Endothelial cell of umbilical vein (primary cell): ENCODE measurements around the gene KRR1. TPM values are rescaled to one million over a fixed set of nuclear protein-coding genes. Genes with fewer than 3 reads are reported as not detected.

Experiments
- BruUV-seq: library from RNA; stranded (reverse); fragments of 400-500 nt; replicated peaks from 2 replicates; lab custom pipeline; 2021; lab: Mats Ljungman, UMichigan
- CTCF ChIA-PET: fragments of 300-600, 350-600 bp; sonication (Branson Sonifier 250); formaldehyde crosslinking; loops from one replicate; lab custom pipeline; 2021; ENCODE audit warnings: antibody characterized with exemption, inconsistent platforms; lab: Charles Lee
- POLR2A ChIA-PET: fragments of 300-600, 350-600 bp; sonication (Branson Sonifier 250); formaldehyde crosslinking; loops from one replicate; lab custom pipeline; 2021; ENCODE audit warnings: antibody characterized with exemption, inconsistent platforms; lab: Charles Lee
- DNase-seq: peaks from one replicate; pipeline ENCODE4 v3.0.0-alpha.2; 2011; ENCODE audit warnings: low read depth, low spot score
- FAIRE-seq: peaks from 2 replicates; lab custom pipeline; 2011; peaks lifted over from hg19 to GRCh38; lab: Jason Lieb, UNC
- H2AFZ ChIP-seq: 2 replicates; pipeline ENCODE4 v1.6.0; 2012; ENCODE audit warnings: low read depth, low read length, control low read depth, inconsistent platforms
- H3K27ac ChIP-seq: 2 replicates; pipeline ENCODE4 v1.5.1; 2011; ENCODE audit warnings: low read depth, mild to moderate bottlenecking, control low read depth, low read length, moderate library complexity; ENCODE audit not compliant: insufficient read depth
- H3K27me3 ChIP-seq, 2 experiments: 2 replicates each; pipeline versions ENCODE4 v1.6.0 to v1.6.1; 2011; ENCODE audit warnings: low read length in 2 of 2, mixed read lengths in 1 of 2; ENCODE audit not compliant: control insufficient read depth in 2 of 2, insufficient read depth in 2 of 2
- H3K36me3 ChIP-seq, 2 experiments: 2 replicates in 1 of 2; 3 replicates in 1 of 2; pipeline ENCODE4 v1.5.1; 2011; ENCODE audit warnings: low read length in 2 of 2, mild to moderate bottlenecking in 1 of 2, moderate library complexity in 1 of 2; ENCODE audit not compliant: control insufficient read depth in 2 of 2, insufficient read depth in 2 of 2; ENCODE audit errors: extremely low read depth in 1 of 2
- H3K4me1 ChIP-seq: 3 replicates; pipeline ENCODE4 v1.5.1; 2011; ENCODE audit warnings: mild to moderate bottlenecking, low read length; ENCODE audit not compliant: control insufficient read depth, insufficient read depth; ENCODE audit errors: extremely low read depth
- H3K4me2 ChIP-seq: 2 replicates; pipeline ENCODE4 v1.6.1; 2011; ENCODE audit warnings: low read length, control low read depth, mixed read lengths; ENCODE audit not compliant: insufficient read depth
- H3K4me3 ChIP-seq, 3 experiments: fragments of 200-600 bp in 1 of 3; sonication (generic), shearing (Covaris generic) in 1 of 3; replicated peaks in 1 of 3; 2 replicates each; pipeline ENCODE4 v1.5.1; 2011 to 2016; ENCODE audit warnings: control low read depth in 3 of 3, low read length in 3 of 3, mild to moderate bottlenecking in 2 of 3, inconsistent platforms in 1 of 3, low read depth in 1 of 3, moderate library complexity in 1 of 3; ENCODE audit not compliant: insufficient read depth in 1 of 3
- H3K79me2 ChIP-seq: 2 replicates; pipeline ENCODE4 v1.6.0; 2012; ENCODE audit warnings: low read length, inconsistent platforms; ENCODE audit not compliant: control insufficient read depth, insufficient read depth
- H3K9ac ChIP-seq: replicated peaks from 2 replicates; pipeline ENCODE3; 2011; ENCODE audit warnings: low read length, control low read depth; ENCODE audit not compliant: insufficient read depth; ENCODE audit errors: extremely low read depth
- H3K9me1 ChIP-seq: replicated peaks from 3 replicates; pipeline ENCODE4 v1.6.0; 2011; ENCODE audit warnings: mild to moderate bottlenecking, low read length; ENCODE audit not compliant: control insufficient read depth, insufficient read depth; ENCODE audit errors: extremely low read depth
- H3K9me3 ChIP-seq: replicated peaks from 2 replicates; pipeline ENCODE4 v1.5.1; 2012; ENCODE audit warnings: low read length, inconsistent platforms; ENCODE audit not compliant: control insufficient read depth, insufficient read depth
- H4K20me1 ChIP-seq: replicated peaks from 2 replicates; pipeline ENCODE3; 2011; ENCODE audit warnings: mild to moderate bottlenecking, low read length; ENCODE audit not compliant: control insufficient read depth, insufficient read depth; ENCODE audit errors: extremely low read depth
- CTCF ChIP-seq, 2 donors: IDR thresholded peaks; 1 replicate in 1 of 2; 2 replicates in 1 of 2; pipeline ENCODE4 v1.5.1; 2011; ENCODE audit warnings: low read length in 2 of 2, mild to moderate bottlenecking in 2 of 2, moderate library complexity in 2 of 2, control low read depth in 1 of 2, inconsistent platforms in 1 of 2, low read depth in 1 of 2; ENCODE audit not compliant: insufficient read depth in 1 of 2; ENCODE audit errors: extremely low read depth in 1 of 2
- GATA2 ChIP-seq: IDR thresholded peaks from 2 replicates; pipeline ENCODE4 v1.7.0; 2011; ENCODE audit warnings: low read depth, mild to moderate bottlenecking, moderate library complexity, mixed read lengths, low read length; ENCODE audit not compliant: insufficient read length, insufficient read depth
- JUN ChIP-seq: IDR thresholded peaks from 2 replicates; pipeline ENCODE4 v1.6.1; 2011; ENCODE audit warnings: borderline replicate concordance, low read depth; ENCODE audit not compliant: insufficient read length, insufficient read depth
- MAX ChIP-seq: IDR thresholded peaks from 2 replicates; pipeline ENCODE4 v1.6.1; 2011; ENCODE audit not compliant: insufficient read depth, insufficient read length
- MYC ChIP-seq: IDR thresholded peaks from one replicate; pipeline ENCODE4 v1.6.1; 2011; ENCODE audit warnings: mild to moderate bottlenecking, low read depth, low read length
- POLR2A ChIP-seq: IDR thresholded peaks from 2 replicates; pipeline ENCODE4 v1.6.1; 2012; ENCODE audit warnings: low read depth, mild to moderate bottlenecking, control low read depth, low read length
- POLR2AphosphoS5 ChIP-seq: IDR thresholded peaks from 2 replicates; pipeline ENCODE4 v1.6.1; 2012; ENCODE audit warnings: low read depth, mild to moderate bottlenecking, control low read depth, low read length, moderate library complexity; ENCODE audit not compliant: insufficient read depth
- dilution Hi-C: fragments of 300-500 bp; cut with MboI; formaldehyde crosslinking; loops from one replicate; pipeline ENCODE4 v1.15.0; 2019; ENCODE audit warnings: low sequenced_read_pairs; ENCODE audit not compliant: extremely low pct_ligation_motif_present
- intact Hi-C: fragments of 100-400 bp; cut with micrococcal nuclease; formaldehyde crosslinking; loops from one replicate; pipeline ENCODE4 v1.10.0; 2022
- polyA plus RNA-seq, 4 experiments: library from polyadenylated mRNA; depleted of rRNA in 3 of 4; stranded (reverse) in 3 of 4; unstranded in 1 of 4; fragments of >200 nt; gene quantifications; 2 replicates each; pipeline versions ENCODE4 v1.2.1 to v1.2.3, GENCODE V29; 2011 to 2012; ENCODE audit warnings: missing spikeins in 1 of 4
- total RNA-seq: library from RNA; stranded (reverse); gene quantifications from 2 replicates; pipeline ENCODE4 v1.2.3, GENCODE V29; 2021

Gene KRR1
- total and polyA plus RNA-seq, 2 donors (not counting 3 experiments of a cell fraction or from before 2014, with no cell fraction given) = 5.9 to 49.3 TPM

- Histone ChIP-seq H3K27me3 (no peaks in the 10 kb centered on the region), H3K9me3 (no peaks in the 10 kb centered on the region), H2AFZ (no peak overlapping the region), H3K27ac (no peak overlapping the region), H3K9ac (no peak overlapping the region), H3K9me1 (no peaks in the 10 kb centered on the region), H3K4me1 (no peaks in the 10 kb centered on the region), H3K79me2 (no peaks in the 10 kb centered on the region), H4K20me1 (no peaks in the 10 kb centered on the region), H3K4me2 (no peak overlapping the region), H3K36me3 (no peaks in the 10 kb centered on the region), H3K4me3 (no peak overlapping the region)
- BruUV-seq = no TSS peak
- intact Hi-C loops (loop anchor here (5.0 to 10.0 kb wide), 4 partner anchors 194 to 929 kb away; no protein-coding TSS in a partner anchor), dilution Hi-C loops (no loop called here)
- TF ChIP-seq POLR2A (no peak), POLR2AphosphoS5 (no peak), MYC (no peak), CTCF (IDR thresholded peaks at IDR 0.05; ENCODE audit: extremely low read depth in 1 of 2, insufficient read depth in 1 of 2, low read depth in 1 of 2, low read length in 2 of 2) (no peak), MAX (no peak), JUN (no peak), GATA2 (no peak)
- FAIRE-seq = no peak
- POLR2A ChIA-PET = no interaction called here
- no peak for DNase-seq
- CTCF ChIA-PET = interaction anchor here (1.1 to 5.0 kb wide), 8 partner anchors 25 to 819 kb away, joined by 3 to 95 read pairs (median 10); partner anchors contain the start of genes BBS10 and PHLDA1
Measured at GRCh38 chr12:75528692-75529091, 17.3 kb upstream of the KRR1 start.
